HG02642 (cell line): Measurements from ENCODE around the gene PCSK6.

Experiments used
- ATAC-seq: cut with Tn5 transposase; IDR thresholded peaks from one replicate; pipeline ENCODE4 v1.9.1; 2021; ENCODE audit warnings: mild to moderate bottlenecking; ENCODE audit not compliant: unreplicated experiment, poor library complexity

PCSK6 gene

GRCh38 chr15:101322854-101323477 lies 166.5 kb downstream of the PCSK6 start:
- no peak for ATAC-seq

GRCh38 chr15:101322016-101322695 lies 167.4 kb downstream of the PCSK6 start:
- no peak for ATAC-seq

- ATAC-seq = no peak
Observed at GRCh38 chr15:101320501-101321052, 168.9 kb downstream of the PCSK6 start.

- ATAC-seq = no peak
Observed at GRCh38 chr15:101318839-101319238, 170.7 kb downstream of the PCSK6 start.

- ATAC-seq = no peak
Observed at GRCh38 chr15:101318147-101318819, 171.2 kb downstream of the PCSK6 start.

- ATAC-seq = no peak
Observed at GRCh38 chr15:101317336-101317872, 172.1 kb downstream of the PCSK6 start.

- no peak for ATAC-seq
Observed at GRCh38 chr15:101316529-101316928, 173.0 kb downstream of the PCSK6 start.

- no peak for ATAC-seq
Observed at GRCh38 chr15:101315736-101316135, 173.8 kb downstream of the PCSK6 start.

GRCh38 chr15:101314336-101315125 lies 175.0 kb downstream of the PCSK6 start:
- ATAC-seq = no peak

GRCh38 chr15:101313041-101313761 lies 176.3 kb downstream of the PCSK6 start:
- no peak for ATAC-seq

- no peak for ATAC-seq
Observed at GRCh38 chr15:101310508-101310907, 179.0 kb downstream of the PCSK6 start.

- no peak for ATAC-seq
Observed at GRCh38 chr15:101310161-101310480, 179.4 kb downstream of the PCSK6 start.

GRCh38 chr15:101309436-101310160 lies 179.9 kb downstream of the PCSK6 start:
- ATAC-seq = no peak

- ATAC-seq = no peak
Observed at GRCh38 chr15:101308604-101309435, 180.7 kb downstream of the PCSK6 start.

GRCh38 chr15:101307897-101308603 lies 181.5 kb downstream of the PCSK6 start:
- no peak for ATAC-seq

GRCh38 chr15:101307048-101307896 lies 182.2 kb downstream of the PCSK6 start:
- ATAC-seq = no peak
